Ascending aorta (tissue), 2 donors: ENCODE results near the gene PTPN11. TPM values are rescaled to one million over a fixed set of nuclear protein-coding genes. Genes with fewer than 3 reads are reported as not detected.
"Not testable (repeated sequence)": the region's sequence is repeated elsewhere in the genome, so short reads cannot be mapped to it uniquely, and the experiment has no call there.

ENCODE experiments used
- DNase-seq, 2 donors: peaks; one replicate each; pipeline ENCODE4 v3.0.0-alpha.2; 2019; ENCODE audit warnings: low spot score in 2 of 2
- H3K27ac ChIP-seq, 2 donors: fragments of 200-600 bp; sonication (generic); one replicate each; pipeline ENCODE4 v1.5.1; 2016 to 2017; ENCODE audit warnings: mild to moderate bottlenecking in 1 of 2
- H3K27me3 ChIP-seq: fragments of 200-600 bp; sonication (generic); one replicate; pipeline ENCODE4 v1.5.1; 2017
- H3K36me3 ChIP-seq, 2 donors: fragments of 200-600 bp; sonication (generic); one replicate each; pipeline ENCODE4 v1.5.1; 2016
- H3K4me1 ChIP-seq, 2 donors: fragments of 200-600 bp; sonication (generic); one replicate each; pipeline ENCODE4 v1.5.1; 2016 to 2017; ENCODE audit warnings: mild to moderate bottlenecking in 1 of 2
- H3K4me3 ChIP-seq, 2 donors: fragments of 200-600 bp; sonication (generic); one replicate each; pipeline ENCODE4 v1.5.1; 2016 to 2017; ENCODE audit warnings: mild to moderate bottlenecking in 1 of 2
- H3K9me3 ChIP-seq, 2 donors: fragments of 200-600 bp; sonication (generic); one replicate each; pipeline ENCODE4 v1.5.1; 2016
- intact Hi-C: fragments of 100-400 bp; cut with DNase I; formaldehyde crosslinking; loops from one replicate; pipeline ENCODE4 v1.15.1; 2023
- total RNA-seq: library from RNA; depleted of rRNA; stranded (reverse); fragments of >200 nt; gene quantifications from one replicate; pipeline ENCODE4 v1.1.0, GENCODE V29; 2016
- TF ChIP-seq, protein P1 (sequence below), 3 experiments: fragments of 200-600 bp in 2 of 3; fragments of 450-650 bp in 1 of 3; sonication (generic) in 2 of 3; IDR thresholded peaks; one replicate each; pipeline ENCODE4 v1.5.1; 2016 to 2019; ENCODE audit warnings: antibody characterized with exemption in 3 of 3, mild to moderate bottlenecking in 1 of 3, moderate library complexity in 1 of 3

PTPN11 gene
- total RNA-seq, 1 donor from 2014 or later, result 70.2 TPM

DNA sequence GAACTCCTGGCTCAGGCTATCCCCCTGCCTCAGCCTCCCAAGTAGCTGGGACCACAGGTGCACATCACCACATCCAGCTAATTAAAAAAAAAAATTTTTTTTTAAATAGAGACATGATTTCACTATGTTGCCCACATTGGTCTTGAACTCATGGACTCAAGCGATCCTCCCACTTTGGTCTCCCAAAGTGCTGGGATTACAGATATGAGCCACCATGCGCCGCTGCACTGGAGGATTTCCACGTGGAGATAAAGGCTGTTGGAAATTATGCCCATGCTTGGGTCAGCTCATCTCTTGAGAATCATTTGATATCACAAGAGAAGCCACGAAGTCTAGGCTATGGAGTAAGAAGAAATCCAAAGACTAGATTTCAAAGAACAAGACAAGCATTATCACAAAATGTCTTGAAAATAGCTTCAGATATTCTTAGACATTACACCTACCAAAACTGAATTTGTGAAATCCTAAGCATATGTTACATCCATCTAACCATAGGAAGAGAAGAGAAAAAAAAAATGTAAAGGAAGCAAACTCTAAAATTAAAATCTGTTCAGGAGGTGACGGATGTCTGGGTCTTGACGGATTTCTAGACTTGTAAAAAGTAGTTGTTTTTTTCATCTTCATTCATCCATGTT, 99.1 kb downstream of the PTPN11 start:
- intact Hi-C loops, result no loop called here
- no peaks in the 10 kb centered on the region for H3K36me3 ChIP-seq

DNA sequence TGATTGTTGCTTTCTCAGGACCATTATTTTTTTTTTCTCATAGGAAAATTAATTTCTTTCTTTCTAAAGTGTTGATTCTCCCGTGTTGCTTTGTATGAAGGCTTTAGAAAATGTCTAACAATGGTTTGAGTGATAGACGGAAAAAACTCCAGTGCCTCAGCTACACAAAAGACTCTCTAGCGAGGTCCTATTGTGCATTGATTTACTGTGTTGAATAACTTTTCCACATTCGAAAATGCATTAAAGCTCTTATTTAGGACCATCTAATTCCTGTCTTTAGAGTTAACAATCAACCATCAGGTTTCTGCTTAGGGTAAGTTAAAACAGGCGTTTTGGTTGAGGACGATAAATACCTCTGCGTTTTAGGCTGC, 99.6 kb downstream of the PTPN11 start:
- H3K27ac ChIP-seq, result no peak overlapping the region
- H3K27me3 ChIP-seq, result no peaks in the 10 kb centered on the region
- DNase-seq, result no peak
- no peak overlapping the region for H3K4me3 ChIP-seq
- no peaks in the 10 kb centered on the region for H3K4me1 ChIP-seq
- intact Hi-C loops, result no loop called here
- TF ChIP-seq, protein P1, sequence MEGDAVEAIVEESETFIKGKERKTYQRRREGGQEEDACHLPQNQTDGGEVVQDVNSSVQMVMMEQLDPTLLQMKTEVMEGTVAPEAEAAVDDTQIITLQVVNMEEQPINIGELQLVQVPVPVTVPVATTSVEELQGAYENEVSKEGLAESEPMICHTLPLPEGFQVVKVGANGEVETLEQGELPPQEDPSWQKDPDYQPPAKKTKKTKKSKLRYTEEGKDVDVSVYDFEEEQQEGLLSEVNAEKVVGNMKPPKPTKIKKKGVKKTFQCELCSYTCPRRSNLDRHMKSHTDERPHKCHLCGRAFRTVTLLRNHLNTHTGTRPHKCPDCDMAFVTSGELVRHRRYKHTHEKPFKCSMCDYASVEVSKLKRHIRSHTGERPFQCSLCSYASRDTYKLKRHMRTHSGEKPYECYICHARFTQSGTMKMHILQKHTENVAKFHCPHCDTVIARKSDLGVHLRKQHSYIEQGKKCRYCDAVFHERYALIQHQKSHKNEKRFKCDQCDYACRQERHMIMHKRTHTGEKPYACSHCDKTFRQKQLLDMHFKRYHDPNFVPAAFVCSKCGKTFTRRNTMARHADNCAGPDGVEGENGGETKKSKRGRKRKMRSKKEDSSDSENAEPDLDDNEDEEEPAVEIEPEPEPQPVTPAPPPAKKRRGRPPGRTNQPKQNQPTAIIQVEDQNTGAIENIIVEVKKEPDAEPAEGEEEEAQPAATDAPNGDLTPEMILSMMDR (IDR thresholded peaks at IDR 0.05), result no peak
- no peaks in the 10 kb centered on the region for H3K36me3 ChIP-seq
- H3K9me3 ChIP-seq, result no peaks in the 10 kb centered on the region

More for the DNA sequence above, 99.1 kb downstream of the PTPN11 start:
- Histone ChIP-seq H3K4me3 (no peak overlapping the region), H3K9me3 (no peaks in the 10 kb centered on the region), H3K4me1 (no peaks in the 10 kb centered on the region), H3K27ac (no peak overlapping the region), H3K27me3 (no peaks in the 10 kb centered on the region)
- TF ChIP-seq, protein P1 (IDR thresholded peaks at IDR 0.05), result no peak
- DNase-seq, result no peak

DNA sequence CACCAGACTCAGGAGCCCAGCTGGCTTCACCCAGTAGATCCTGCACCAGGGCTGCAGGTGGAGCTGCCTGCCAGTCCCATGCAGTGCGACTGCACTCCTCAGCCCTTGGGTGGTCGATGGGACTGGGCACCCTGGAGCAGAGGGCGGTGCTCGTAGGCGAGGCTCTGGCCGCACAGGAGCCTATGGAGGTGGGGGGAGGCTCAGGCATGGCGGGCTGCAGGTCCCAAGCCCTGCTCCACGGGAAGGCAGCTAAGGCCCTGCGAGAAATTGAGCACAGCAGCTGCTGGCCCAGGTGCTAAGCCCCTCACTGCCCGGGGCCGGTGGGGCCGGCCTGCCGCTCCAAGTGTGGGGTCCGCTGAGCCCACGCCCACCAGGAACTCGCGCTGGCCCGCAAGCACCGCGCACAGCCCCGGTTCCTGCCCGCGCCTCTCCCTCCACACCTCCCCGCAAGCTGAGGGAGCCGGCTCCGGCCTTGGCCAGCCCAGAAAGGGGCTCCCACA, 101.1 kb downstream of the PTPN11 start:
- DNase-seq, H3K4me3 ChIP-seq, H3K36me3 ChIP-seq, H3K4me1 ChIP-seq, intact Hi-C loops, H3K27me3 ChIP-seq, H3K27ac ChIP-seq, H3K9me3 ChIP-seq: not testable (repeated sequence)

DNA sequence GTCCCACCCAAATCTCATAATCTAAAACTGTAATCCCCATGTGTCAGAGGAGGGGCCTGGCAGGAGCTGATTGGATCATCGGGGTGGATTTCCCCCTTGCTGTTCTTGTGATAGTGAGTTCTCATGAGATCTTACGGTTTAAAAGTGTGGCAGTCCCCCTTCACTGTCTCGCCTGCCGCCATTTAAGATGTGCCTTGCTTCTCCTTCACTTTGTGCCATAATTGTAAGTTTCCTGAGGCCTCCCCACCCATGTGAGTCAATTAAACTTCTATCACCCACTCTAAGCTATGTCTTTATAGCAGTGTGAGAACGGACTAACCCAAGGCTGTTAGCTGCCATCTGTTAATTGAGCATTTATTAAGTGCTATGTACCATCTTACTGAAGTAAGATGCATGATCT, 105.1 kb downstream of the PTPN11 start:
- TF ChIP-seq, protein P1 (IDR thresholded peaks at IDR 0.05), result no peak
- H3K27me3 ChIP-seq, result no peaks in the 10 kb centered on the region
- no peaks in the 10 kb centered on the region for H3K4me1 ChIP-seq
- H3K27ac ChIP-seq, result no peak overlapping the region
- no peak for DNase-seq
- H3K4me3 ChIP-seq, result no peak overlapping the region
- intact Hi-C loops, result no loop called here
- H3K9me3 ChIP-seq, result no peaks in the 10 kb centered on the region
- H3K36me3 ChIP-seq, result no peaks in the 10 kb centered on the region

DNA sequence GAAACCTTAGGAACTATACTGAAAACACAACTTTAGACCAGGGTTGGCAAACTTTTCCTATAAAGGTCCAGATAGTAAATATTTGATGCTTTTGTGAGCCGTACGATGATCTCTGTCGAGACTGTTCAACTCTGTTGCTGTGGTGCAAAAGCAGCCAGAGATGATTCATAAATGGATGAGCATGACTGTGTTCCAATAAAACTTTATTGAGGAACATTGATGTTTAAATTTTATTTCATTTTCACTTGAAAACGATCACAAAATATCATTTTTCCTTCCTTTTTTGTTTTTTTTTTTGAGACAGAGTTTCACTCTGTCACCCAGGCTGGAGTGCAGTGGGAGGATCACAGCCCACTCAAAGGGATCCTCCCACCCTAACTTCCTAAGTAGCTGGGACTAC, 105.5 kb downstream of the PTPN11 start:
- no peaks in the 10 kb centered on the region for H3K4me1 ChIP-seq
- H3K36me3 ChIP-seq, result no peaks in the 10 kb centered on the region
- no peaks in the 10 kb centered on the region for H3K27me3 ChIP-seq
- no peak overlapping the region for H3K27ac ChIP-seq
- no peak overlapping the region for H3K4me3 ChIP-seq
- no peak for DNase-seq
- intact Hi-C loops, result no loop called here
- no peaks in the 10 kb centered on the region for H3K9me3 ChIP-seq
- TF ChIP-seq, protein P1 (IDR thresholded peaks at IDR 0.05), result no peak

DNA sequence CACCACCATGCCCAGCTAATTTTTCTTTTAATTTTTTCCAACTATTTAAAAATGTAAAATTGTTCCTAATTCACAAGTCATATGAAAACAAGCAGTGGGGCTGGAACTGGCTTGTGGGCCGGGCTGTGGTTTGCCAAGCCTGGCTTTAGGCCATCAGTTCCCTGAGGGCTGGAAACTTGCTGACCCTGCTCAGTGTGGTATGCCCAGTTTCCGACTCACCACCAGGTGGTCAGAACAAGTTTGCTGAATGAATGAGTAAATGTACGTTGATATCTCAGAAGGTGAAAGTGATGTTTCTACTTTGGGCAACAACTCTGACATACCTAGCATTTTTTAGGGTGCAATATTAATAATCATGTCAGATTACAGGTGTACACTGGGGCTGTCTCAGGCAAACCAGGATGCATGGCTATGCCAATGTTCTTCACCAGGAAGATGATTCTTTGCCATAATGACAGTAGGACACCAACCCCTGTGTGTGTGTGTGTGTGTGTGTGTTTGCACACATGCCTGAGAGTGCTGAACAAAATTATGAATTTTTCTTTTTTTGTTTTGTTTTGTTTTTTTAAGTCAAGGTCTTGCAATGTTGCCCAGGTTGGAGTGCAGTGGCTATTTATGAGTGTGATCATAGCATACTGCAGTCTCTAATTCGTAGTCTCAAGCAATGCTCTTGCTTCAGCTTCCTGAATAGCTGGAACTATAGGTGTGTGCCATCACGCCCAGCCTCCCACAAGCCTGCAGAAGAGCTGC, 106.1 kb downstream of the PTPN11 start:
- H3K4me3 ChIP-seq, result no peak overlapping the region
- H3K27me3 ChIP-seq, result no peaks in the 10 kb centered on the region
- DNase-seq, result no peak
- intact Hi-C loops, result no loop called here
- TF ChIP-seq, protein P1 (IDR thresholded peaks at IDR 0.05), result no peak
- H3K36me3 ChIP-seq, result no peaks in the 10 kb centered on the region
- H3K4me1 ChIP-seq, result no peaks in the 10 kb centered on the region
- no peak overlapping the region for H3K27ac ChIP-seq
- no peaks in the 10 kb centered on the region for H3K9me3 ChIP-seq
